HEK293T (cell line): ENCODE measurements around the gene MAP2K1.

Experiments used
- BHLHE40 ChIP-seq: fragments of 450-650 bp; IDR thresholded peaks from 2 replicates; pipeline ENCODE4 v1.6.1; 2016; ENCODE audit warnings: mild to moderate bottlenecking, moderate library complexity, borderline replicate concordance
- ELF4 ChIP-seq: fragments of 450-650 bp; IDR thresholded peaks from 2 replicates; pipeline ENCODE4 v1.6.1; 2017; ENCODE audit warnings: antibody characterized with exemption
- FOXM1 ChIP-seq: fragments of 450-650 bp; IDR thresholded peaks from 2 replicates; pipeline ENCODE4 v1.6.1; 2017; ENCODE audit warnings: mild to moderate bottlenecking, borderline replicate concordance
- HDGF ChIP-seq: fragments of 450-650 bp; IDR thresholded peaks from 2 replicates; pipeline ENCODE4 v1.6.1; 2017; ENCODE audit warnings: antibody characterized with exemption, borderline replicate concordance
- SP1 ChIP-seq: fragments of 450-650 bp; IDR thresholded peaks from 2 replicates; pipeline ENCODE4 v1.6.1; 2017
- SUZ12 ChIP-seq: fragments of 450-650 bp; IDR thresholded peaks from 2 replicates; pipeline ENCODE4 v1.6.1; 2016; ENCODE audit warnings: mild to moderate bottlenecking
- TARDBP ChIP-seq: fragments of 450-650 bp; IDR thresholded peaks from 2 replicates; pipeline ENCODE4 v1.6.1; 2016

DNA sequence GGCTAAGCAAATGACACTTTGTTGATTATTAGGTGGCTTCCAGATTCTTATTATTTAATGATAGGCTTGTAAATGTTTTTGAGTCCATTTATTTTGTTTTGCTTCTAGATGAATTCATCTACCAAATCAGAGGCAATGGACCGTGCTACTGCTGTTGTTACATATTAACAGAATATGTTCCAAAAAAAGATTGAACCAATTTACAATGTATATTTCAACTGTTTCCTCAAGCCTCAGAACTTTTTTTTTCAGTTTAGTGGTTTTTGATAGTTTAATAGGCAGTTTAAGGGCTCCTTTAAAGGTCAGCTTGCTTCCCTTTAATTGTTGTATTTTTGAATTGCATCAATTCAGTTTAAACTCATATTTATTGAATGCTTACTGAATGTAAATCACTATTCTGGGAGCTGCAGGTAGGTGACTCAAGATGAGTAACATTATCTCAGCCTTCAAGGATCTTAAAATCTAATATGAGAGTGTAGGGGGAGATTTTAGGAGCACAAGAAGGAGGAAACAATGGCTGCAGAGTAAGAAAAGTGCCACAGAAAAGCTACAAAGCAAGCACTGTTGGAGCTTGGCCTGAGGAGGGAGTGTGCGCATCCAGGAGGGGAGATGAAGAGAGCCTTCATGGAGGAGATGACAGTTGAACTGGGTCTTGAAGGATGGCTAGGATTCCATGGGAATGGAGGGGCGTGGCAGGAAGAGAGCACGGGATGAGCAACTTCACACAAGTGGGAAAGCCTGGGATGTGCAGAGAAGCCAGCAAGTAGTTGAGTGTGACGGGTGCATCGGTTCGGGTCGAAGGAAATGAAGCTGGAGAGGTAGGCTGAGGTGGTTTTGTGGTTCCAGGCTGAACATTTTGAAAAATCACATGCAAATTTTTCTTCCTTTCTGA is 14.7 kb downstream of the MAP2K1 start:
- TF ChIP-seq FOXM1 (no peak), BHLHE40 (no peak), ELF4 (no peak), SUZ12 (no peak), HDGF (no peak), SP1 (no peak), TARDBP (no peak)
